Activated CD4-positive, alpha-beta T cell treated with anti-CD3 and anti-CD28 coated beads, Interleukin-2, amount 10 ng/mL, durations not matched to agents 24 days and 14 days (primary cell): ENCODE results near the gene NETO2. TPM values are rescaled to one million over a fixed set of nuclear protein-coding genes. Genes with fewer than 3 reads are reported as not detected.
A peak's percentile ranks its signal among the peaks of the same experiment; 100 is the strongest.
"Not testable (repeated sequence)": the region's sequence is repeated elsewhere in the genome, so short reads cannot be mapped to it uniquely, and the experiment has no call there.

Experiments
- DNase-seq: peaks from one replicate; pipeline ENCODE4 v3.0.0; 2022
- H3K27ac Mint-ChIP-seq: one replicate; pipeline ENCODE4 v1.8.0; 2022; ENCODE audit warnings: mild to moderate bottlenecking, mixed read lengths
- H3K27me3 Mint-ChIP-seq: one replicate; pipeline ENCODE4 v1.8.0; 2022; ENCODE audit warnings: mixed read lengths
- H3K36me3 Mint-ChIP-seq: one replicate; pipeline ENCODE4 v1.8.0; 2022; ENCODE audit warnings: low read depth, mild to moderate bottlenecking, mixed read lengths
- H3K4me1 Mint-ChIP-seq: one replicate; pipeline ENCODE4 v1.8.0; 2021; ENCODE audit warnings: mixed read lengths
- H3K4me3 Mint-ChIP-seq: one replicate; pipeline ENCODE4 v1.8.0; 2022; ENCODE audit warnings: mild to moderate bottlenecking, moderate library complexity, mixed read lengths
- H3K9me3 Mint-ChIP-seq: one replicate; pipeline ENCODE4 v1.8.0; 2021; ENCODE audit warnings: mixed read lengths
- intact Hi-C: fragments of 100-400 bp; cut with micrococcal nuclease; formaldehyde crosslinking; loops from one replicate; pipeline ENCODE4 v1.15.1; 2023
- total RNA-seq: library from RNA; stranded (reverse); gene quantifications from 2 replicates; pipeline ENCODE4 v1.2.3, GENCODE V29; 2022

NETO2 gene
- total RNA-seq, 1 donor from 2014 or later, result 18.9 TPM

DNA sequence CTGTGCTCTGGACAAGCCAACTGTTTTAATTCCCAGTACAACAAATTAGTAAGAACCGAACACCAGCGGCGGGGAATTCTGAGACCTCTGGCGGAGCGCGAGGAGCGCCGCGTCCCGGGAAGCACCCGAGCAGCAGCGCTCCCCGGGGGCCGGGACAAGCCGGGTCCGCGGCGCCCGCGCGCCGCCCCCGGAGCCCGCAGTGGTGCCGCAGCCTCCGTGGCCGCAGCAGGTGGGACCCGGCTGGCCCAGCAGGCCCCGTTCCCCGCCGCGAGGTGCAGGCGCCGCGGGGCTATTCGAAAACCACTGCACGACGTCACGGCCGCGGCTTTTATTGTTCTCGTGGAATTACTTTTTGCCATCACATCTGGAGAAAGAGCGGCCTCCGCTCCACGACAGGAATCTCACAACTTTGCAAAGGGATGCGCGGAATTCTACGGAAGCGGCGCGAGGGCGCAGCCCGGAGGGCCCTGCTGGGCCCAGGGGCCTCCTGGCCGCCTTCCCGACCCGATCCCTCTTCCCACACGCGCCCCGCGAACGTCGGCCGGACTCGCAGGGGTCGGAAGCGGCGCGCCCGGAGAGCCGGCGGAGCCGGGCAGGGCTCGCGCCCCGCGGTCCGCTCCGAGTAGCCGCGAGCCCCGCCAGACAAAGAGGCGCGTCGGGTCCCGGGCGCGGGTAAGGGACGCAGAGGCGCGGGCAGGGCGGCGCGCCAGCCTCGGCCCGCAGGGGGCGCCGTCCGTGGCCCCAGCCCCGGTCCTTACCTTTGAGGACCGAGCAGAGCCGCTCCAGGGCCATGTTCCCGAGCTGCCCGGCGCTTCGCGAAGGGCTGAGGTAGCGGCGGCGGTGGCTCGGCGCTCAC is 696 bp downstream of the NETO2 start:
- H3K4me1 Mint-ChIP-seq, result peaks cover 34% of the 10 kb centered on the region
- peak overlapping the region; percentile 32 for H3K27ac Mint-ChIP-seq
- no peaks in the 10 kb centered on the region for H3K9me3 Mint-ChIP-seq
- peaks cover 18% of the 10 kb centered on the region for H3K27me3 Mint-ChIP-seq
- DNase-seq, result peak; percentile 91
- peak overlapping the region; percentile 84 for H3K4me3 Mint-ChIP-seq
- intact Hi-C loops, result loop anchor here (1.0 to 10.0 kb wide), 10 partner anchors 106 to 1489 kb away; partner anchors contain the start of genes ABCC11, DNAJA2, ITFG1 and LONP2
- H3K36me3 Mint-ChIP-seq, result peaks cover 7% of the 10 kb centered on the region

DNA sequence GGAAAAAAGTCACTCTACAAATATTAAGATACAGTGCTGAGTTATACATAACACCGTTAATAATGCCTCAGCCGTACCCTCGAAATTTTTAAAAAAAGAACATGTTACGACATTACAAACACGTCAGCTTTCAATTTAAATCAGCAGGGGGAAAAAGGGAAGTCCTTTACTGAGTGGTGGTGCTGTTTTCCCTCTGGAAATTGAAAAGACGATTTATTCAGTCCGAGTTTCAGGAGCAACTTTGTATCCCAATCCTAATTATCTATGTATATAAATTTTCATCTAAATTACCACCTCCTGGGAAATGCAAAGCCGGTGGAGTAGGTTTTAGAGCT is 1.3 kb downstream of the NETO2 start:
- Mint-ChIP-seq H3K4me3 (peak overlapping the region; percentile 84), H3K27me3 (peaks cover 18% of the 10 kb centered on the region), H3K4me1 (peaks cover 34% of the 10 kb centered on the region), H3K27ac (peak overlapping the region; percentile 43), H3K36me3 (peaks cover 7% of the 10 kb centered on the region), H3K9me3 (no peaks in the 10 kb centered on the region)
- intact Hi-C loops, result loop anchor here (2.0 to 10.0 kb wide), 9 partner anchors 106 to 1490 kb away; partner anchors contain the start of genes ABCC11, ITFG1, LONP2 and ORC6
- no peak for DNase-seq

GRCh38 chr16:47141773-47142485 is 1.8 kb downstream of the NETO2 start:
- peak; percentile 96 for DNase-seq
- H3K4me3 Mint-ChIP-seq, result peak overlapping the region; percentile 84
- H3K4me1 Mint-ChIP-seq, result peaks cover 34% of the 10 kb centered on the region
- peak overlapping the region; percentile 51 for H3K27ac Mint-ChIP-seq
- H3K9me3 Mint-ChIP-seq, result no peaks in the 10 kb centered on the region
- H3K36me3 Mint-ChIP-seq, result peaks cover 7% of the 10 kb centered on the region
- peaks cover 18% of the 10 kb centered on the region for H3K27me3 Mint-ChIP-seq
- intact Hi-C loops, result loop anchor here (1.0 to 10.0 kb wide), 12 partner anchors 28 to 1490 kb away; partner anchors contain the start of genes ABCC11, ITFG1, LONP2 and ORC6

GRCh38 chr16:47140686-47141085 is 3.1 kb downstream of the NETO2 start:
- peaks cover 7% of the 10 kb centered on the region for H3K36me3 Mint-ChIP-seq
- intact Hi-C loops, result loop anchor here (1.0 to 10.0 kb wide), 8 partner anchors 26 to 1492 kb away; partner anchors contain the start of genes ABCC11 and LONP2
- no peak for DNase-seq
- H3K27me3 Mint-ChIP-seq, result peaks cover 16% of the 10 kb centered on the region
- H3K9me3 Mint-ChIP-seq, result no peaks in the 10 kb centered on the region
- H3K4me1 Mint-ChIP-seq, result peaks cover 40% of the 10 kb centered on the region
- no peak overlapping the region for H3K4me3 Mint-ChIP-seq
- no peak overlapping the region for H3K27ac Mint-ChIP-seq

GRCh38 chr16:47139561-47140185 is 4.1 kb downstream of the NETO2 start:
- DNase-seq, result no peak
- Mint-ChIP-seq H3K4me1 (peaks cover 41% of the 10 kb centered on the region), H3K4me3 (no peak overlapping the region), H3K9me3 (no peaks in the 10 kb centered on the region), H3K27ac (no peak overlapping the region), H3K27me3 (peaks cover 7% of the 10 kb centered on the region), H3K36me3 (peaks cover 7% of the 10 kb centered on the region)
- intact Hi-C loops, result loop anchor here (5.0 to 10.0 kb wide), 5 partner anchors 435 to 1493 kb away; partner anchors contain the start of genes ABCC11 and LONP2

- H3K36me3 Mint-ChIP-seq, DNase-seq, H3K27me3 Mint-ChIP-seq, intact Hi-C loops, H3K27ac Mint-ChIP-seq, H3K9me3 Mint-ChIP-seq, H3K4me3 Mint-ChIP-seq: not testable (repeated sequence)
- H3K4me1 Mint-ChIP-seq, result peaks cover 41% of the 10 kb centered on the region
These were observed 5.8 kb downstream of the NETO2 start for GRCh38 chr16:47137925-47138324.

GRCh38 chr16:47136099-47136842 is 7.5 kb downstream of the NETO2 start:
- intact Hi-C loops, result no loop called here
- DNase-seq, result no peak
- no peak overlapping the region for H3K27ac Mint-ChIP-seq
- H3K36me3 Mint-ChIP-seq, result peaks cover 8% of the 10 kb centered on the region
- no peak overlapping the region for H3K4me3 Mint-ChIP-seq
- peaks cover 30% of the 10 kb centered on the region for H3K4me1 Mint-ChIP-seq
- no peaks in the 10 kb centered on the region for H3K27me3 Mint-ChIP-seq
- H3K9me3 Mint-ChIP-seq, result no peaks in the 10 kb centered on the region

DNA sequence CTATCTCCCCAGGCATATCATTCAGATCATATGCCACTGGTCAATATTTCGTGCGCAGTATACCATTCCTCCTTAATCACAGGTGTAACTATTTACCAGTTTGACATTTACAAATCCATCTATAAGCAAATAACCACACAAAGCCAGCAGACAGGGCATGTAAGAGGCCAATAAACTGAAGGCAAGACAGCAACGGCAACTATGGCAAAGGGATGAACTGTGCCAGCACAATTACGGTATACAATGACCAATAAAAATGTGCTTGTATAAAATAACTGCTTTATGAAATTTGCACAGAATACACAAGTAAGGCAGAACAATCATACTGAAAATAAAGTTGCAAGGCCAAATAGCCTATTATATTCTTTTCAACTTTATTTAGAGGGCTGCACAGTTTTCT is 9.2 kb downstream of the NETO2 start:
- H3K27ac Mint-ChIP-seq, result no peak overlapping the region
- intact Hi-C loops, result no loop called here
- peaks cover 8% of the 10 kb centered on the region for H3K36me3 Mint-ChIP-seq
- DNase-seq, result no peak
- H3K4me1 Mint-ChIP-seq, result peaks cover 31% of the 10 kb centered on the region
- H3K4me3 Mint-ChIP-seq, result no peak overlapping the region
- H3K9me3 Mint-ChIP-seq, result no peaks in the 10 kb centered on the region
- H3K27me3 Mint-ChIP-seq, result no peaks in the 10 kb centered on the region

- no peak for DNase-seq
- Mint-ChIP-seq H3K27me3 (no peaks in the 10 kb centered on the region), H3K4me3 (no peak overlapping the region), H3K9me3 (no peaks in the 10 kb centered on the region), H3K36me3 (peaks cover 8% of the 10 kb centered on the region), H3K4me1 (peaks cover 20% of the 10 kb centered on the region), H3K27ac (no peak overlapping the region)
- intact Hi-C loops, result no loop called here
These were observed 11.4 kb downstream of the NETO2 start for GRCh38 chr16:47132308-47132707.

DNA sequence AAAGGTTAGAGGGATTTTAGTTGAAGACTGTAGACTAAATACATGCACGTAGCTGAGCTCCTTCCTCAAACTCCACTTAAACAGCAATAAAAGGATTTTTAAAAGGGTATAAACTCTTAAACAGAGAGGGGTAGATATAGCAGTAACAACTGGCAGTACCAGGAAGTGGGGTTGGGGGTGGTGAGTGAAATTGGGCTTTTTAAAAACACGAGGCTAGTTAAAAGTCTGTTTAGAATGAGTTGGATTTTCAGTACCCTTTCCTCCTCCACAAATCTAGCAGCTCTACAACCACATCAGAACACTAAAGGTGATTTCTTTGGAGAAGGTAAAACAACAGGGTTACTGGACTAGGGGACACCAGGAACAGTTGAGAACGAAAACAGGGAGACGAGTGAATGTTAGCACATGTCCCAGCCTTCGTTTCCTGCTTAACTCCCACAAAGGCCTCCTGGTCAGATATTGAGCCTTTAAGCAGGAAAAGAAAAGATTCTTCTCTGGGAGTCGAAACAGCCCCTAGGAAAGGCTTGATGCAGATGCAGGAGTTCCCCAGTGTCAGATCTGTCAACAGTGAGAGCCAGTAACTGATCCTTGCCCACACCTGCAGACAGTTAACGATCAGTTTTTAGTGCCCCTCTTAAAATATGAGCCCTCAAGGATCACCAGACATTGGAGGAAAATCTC is 13.8 kb downstream of the NETO2 start:
- H3K27me3 Mint-ChIP-seq, result no peaks in the 10 kb centered on the region
- H3K4me3 Mint-ChIP-seq, result no peak overlapping the region
- DNase-seq, result no peak
- H3K4me1 Mint-ChIP-seq, result peaks cover 14% of the 10 kb centered on the region
- intact Hi-C loops, result no loop called here
- no peaks in the 10 kb centered on the region for H3K9me3 Mint-ChIP-seq
- H3K27ac Mint-ChIP-seq, result no peak overlapping the region
- peaks cover 11% of the 10 kb centered on the region for H3K36me3 Mint-ChIP-seq

- intact Hi-C loops, result no loop called here
- Mint-ChIP-seq H3K27me3 (no peaks in the 10 kb centered on the region), H3K27ac (no peak overlapping the region)
These were observed 16.2 kb downstream of the NETO2 start for GRCh38 chr16:47127541-47127940.

DNA sequence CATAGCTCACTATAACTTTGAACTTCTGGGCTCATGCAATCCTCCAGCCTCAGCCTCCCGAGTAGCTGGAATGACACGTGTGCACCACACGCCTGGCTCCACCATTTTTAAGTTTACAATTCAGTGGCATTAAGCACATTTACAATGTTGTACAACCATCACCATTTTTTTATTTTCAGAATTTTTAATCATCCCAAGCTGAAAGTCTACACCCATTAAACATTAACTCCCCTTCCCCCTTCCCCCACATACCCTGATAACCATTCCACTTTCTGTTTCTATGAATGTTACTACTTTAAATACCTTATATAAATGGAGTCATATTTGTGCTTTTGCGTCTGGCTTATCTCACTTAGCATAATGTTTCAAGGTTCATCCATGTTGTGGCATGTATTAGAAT is 18.0 kb downstream of the NETO2 start:
- Mint-ChIP-seq H3K9me3 (no peaks in the 10 kb centered on the region), H3K27me3 (no peaks in the 10 kb centered on the region)

More at GRCh38 chr16:47127541-47127940, 16.2 kb downstream of the NETO2 start:
- Mint-ChIP-seq H3K4me1 (peaks cover 9% of the 10 kb centered on the region), H3K9me3 (no peaks in the 10 kb centered on the region), H3K4me3 (no peak overlapping the region), H3K36me3 (peaks cover 9% of the 10 kb centered on the region)
- no peak for DNase-seq

More for the DNA sequence above, 18.0 kb downstream of the NETO2 start:
- intact Hi-C loops, result no loop called here
- peaks cover 9% of the 10 kb centered on the region for H3K36me3 Mint-ChIP-seq
- H3K4me3 Mint-ChIP-seq, result no peak overlapping the region
- no peak for DNase-seq
- peaks cover 9% of the 10 kb centered on the region for H3K4me1 Mint-ChIP-seq
- no peak overlapping the region for H3K27ac Mint-ChIP-seq
